ENCODE measurements around the gene AJAP1. TPM values are rescaled to one million over a fixed set of nuclear protein-coding genes. Genes with fewer than 3 reads are reported as not detected.

AJAP1 gene
- total and polyA plus RNA-seq, 9 donors: 0.37 to 1.3 (median 0.74) TPM

DNA sequence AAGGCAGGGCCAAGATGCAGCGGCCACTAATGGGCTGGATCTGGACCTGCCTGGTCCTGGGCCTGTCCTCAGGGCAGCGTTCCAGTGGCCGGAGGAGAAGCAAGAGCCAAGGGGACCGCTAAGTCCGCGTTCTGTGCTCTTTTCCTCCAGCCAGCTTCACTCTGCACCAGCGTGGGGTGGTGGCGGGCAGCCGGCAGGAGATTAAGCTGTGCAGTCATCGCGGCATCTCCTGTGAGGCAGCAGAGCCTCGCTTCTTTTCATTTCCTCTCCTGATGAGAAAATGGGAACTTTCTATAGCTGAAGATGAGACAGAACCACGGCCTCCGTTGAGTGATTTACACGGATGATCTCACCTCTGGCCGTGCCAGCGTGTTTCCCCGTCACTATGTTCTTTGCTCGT is 43.4 kb downstream of the AJAP1 start:
- H3K4me3 ChIP-seq (ENCODE audit: low read length): no peak overlapping the region
- DNase-seq: no peak
- H3K4me1 ChIP-seq (ENCODE audit: control insufficient read depth, insufficient read depth, low read length): peaks cover 4% of the 10 kb centered on the region
- no peaks in the 10 kb centered on the region for H3K9me3 ChIP-seq (replicated peaks; ENCODE audit: control insufficient read depth, low read depth, low read length)
- no peak overlapping the region for H3K27ac ChIP-seq (ENCODE audit: low read length)
- 81% methylated on average over 14 of the region's 19 CpGs for WGBS (ENCODE audit: insufficient coverage)
- H3K36me3 ChIP-seq (ENCODE audit: control insufficient read depth, insufficient read depth, low read length): no peaks in the 10 kb centered on the region
- H3K27me3 ChIP-seq (ENCODE audit: control insufficient read depth, insufficient read depth, low read length): no peaks in the 10 kb centered on the region

DNA sequence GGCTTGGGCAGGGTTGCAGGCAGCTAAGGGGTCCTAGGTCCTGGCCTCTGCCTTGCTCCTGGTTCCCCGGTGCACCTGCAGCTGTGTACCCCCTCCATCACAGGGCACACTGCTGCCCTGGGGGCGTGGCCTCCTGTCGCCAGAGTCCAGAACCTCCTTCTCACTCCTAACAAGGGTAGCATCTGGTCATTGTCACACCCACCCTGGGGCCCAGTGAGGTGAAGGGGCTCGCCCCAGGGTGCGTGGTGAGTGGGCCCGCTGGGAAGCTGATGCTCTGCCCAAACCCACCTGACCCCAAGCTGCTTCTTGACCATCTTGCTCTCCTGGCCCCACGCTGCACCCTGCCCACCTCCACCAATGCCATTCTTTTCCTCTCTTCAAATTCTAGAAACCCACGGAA is 44.5 kb downstream of the AJAP1 start:
- no peaks in the 10 kb centered on the region for H3K36me3 ChIP-seq (ENCODE audit: control insufficient read depth, insufficient read depth, low read length)
- H3K27ac ChIP-seq (ENCODE audit: low read length): no peak overlapping the region
- WGBS (ENCODE audit: insufficient coverage): 87% methylated on average over 7 of the region's 8 CpGs

DNA sequence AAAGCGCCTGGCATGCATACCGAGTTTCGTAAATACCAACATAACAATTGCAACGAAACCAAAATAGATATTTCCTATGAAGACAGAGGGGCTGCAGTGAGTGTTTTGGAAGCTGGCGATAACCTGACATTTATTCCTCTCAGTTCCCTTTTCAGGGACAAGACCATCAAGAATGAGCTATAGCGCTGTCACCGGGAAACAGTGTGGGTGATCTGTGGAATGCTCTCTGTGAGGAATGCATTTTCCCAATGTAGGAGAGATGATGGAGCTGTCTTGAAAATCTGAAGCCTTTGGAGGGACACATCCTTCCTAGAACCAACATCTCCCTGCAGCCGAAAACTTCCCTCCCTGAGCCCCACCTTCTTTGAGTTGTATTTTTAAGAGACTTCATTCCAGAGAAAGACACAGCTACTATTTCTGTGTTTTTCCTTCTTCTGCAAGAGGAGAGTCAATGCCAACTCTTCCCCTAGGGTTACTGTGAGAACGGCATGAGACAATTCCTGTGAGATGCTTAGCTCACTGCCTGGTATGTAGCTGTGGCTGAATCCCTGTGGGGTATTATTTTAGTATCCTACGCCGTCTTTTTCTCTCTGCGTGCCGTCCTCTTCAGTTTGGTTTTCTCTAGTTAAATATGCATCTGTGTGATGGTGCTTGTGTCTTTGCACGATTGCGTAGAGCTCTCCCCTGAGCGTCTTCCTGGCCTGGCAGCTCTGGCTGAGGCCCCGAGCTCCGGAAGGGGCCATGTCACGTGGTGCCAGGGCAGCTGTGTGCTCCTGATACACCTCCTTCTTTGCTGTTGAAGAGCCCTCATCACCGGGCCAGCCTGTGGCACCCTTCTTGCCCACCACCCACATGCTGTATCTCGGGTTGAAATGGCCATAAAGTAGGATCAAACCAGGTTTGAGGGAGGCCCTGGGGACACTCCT is 45.2 kb downstream of the AJAP1 start:
- no peak overlapping the region for H3K4me3 ChIP-seq (ENCODE audit: low read length)
- H3K27me3 ChIP-seq (ENCODE audit: control insufficient read depth, insufficient read depth, low read length): peaks cover 4% of the 10 kb centered on the region
- 64% methylated on average over 10 of the region's 21 CpGs for WGBS (ENCODE audit: insufficient coverage)
- peaks cover 4% of the 10 kb centered on the region for H3K4me1 ChIP-seq (ENCODE audit: control insufficient read depth, insufficient read depth, low read length)
- DNase-seq: no peak
- H3K27ac ChIP-seq (ENCODE audit: low read length): no peak overlapping the region
- no peaks in the 10 kb centered on the region for H3K36me3 ChIP-seq (ENCODE audit: control insufficient read depth, insufficient read depth, low read length)
- H3K9me3 ChIP-seq (replicated peaks; ENCODE audit: control insufficient read depth, low read depth, low read length): no peaks in the 10 kb centered on the region

More for the DNA sequence above, 44.5 kb downstream of the AJAP1 start:
- H3K27me3 ChIP-seq (ENCODE audit: control insufficient read depth, insufficient read depth, low read length): peaks cover 4% of the 10 kb centered on the region
- no peak for DNase-seq
- H3K4me3 ChIP-seq (ENCODE audit: low read length): no peak overlapping the region
- peaks cover 4% of the 10 kb centered on the region for H3K4me1 ChIP-seq (ENCODE audit: control insufficient read depth, insufficient read depth, low read length)
- H3K9me3 ChIP-seq (replicated peaks; ENCODE audit: control insufficient read depth, low read depth, low read length): no peaks in the 10 kb centered on the region

DNA sequence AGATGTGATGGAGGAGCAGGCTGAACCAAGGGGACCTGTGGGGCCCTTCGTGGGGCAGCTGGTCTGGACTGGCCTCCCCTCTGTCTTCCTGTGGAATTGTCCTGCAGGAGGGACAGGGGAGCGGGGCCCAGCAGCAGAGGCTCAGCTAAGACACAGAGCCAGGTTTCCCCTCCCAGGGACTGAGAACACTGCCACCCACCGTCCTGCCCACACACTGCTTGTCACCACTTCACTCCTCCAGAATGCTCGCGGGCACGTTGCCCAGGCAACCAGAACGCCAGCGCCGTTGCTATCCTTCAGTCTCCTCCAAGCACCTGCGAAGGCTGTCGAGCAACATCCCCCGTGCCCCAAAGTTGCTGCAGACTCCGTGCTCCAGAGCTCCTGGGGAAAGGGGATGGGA is 46.4 kb downstream of the AJAP1 start:
- H3K4me3 ChIP-seq (ENCODE audit: low read length): no peak overlapping the region
- H3K27me3 ChIP-seq (ENCODE audit: control insufficient read depth, insufficient read depth, low read length): peaks cover 4% of the 10 kb centered on the region
- no peaks in the 10 kb centered on the region for H3K9me3 ChIP-seq (replicated peaks; ENCODE audit: control insufficient read depth, low read depth, low read length)
- DNase-seq: no peak
- H3K36me3 ChIP-seq (ENCODE audit: control insufficient read depth, insufficient read depth, low read length): no peaks in the 10 kb centered on the region
- 64% methylated on average over 12 of the region's 13 CpGs for WGBS (ENCODE audit: insufficient coverage)
- H3K27ac ChIP-seq (ENCODE audit: low read length): no peak overlapping the region
- H3K4me1 ChIP-seq (ENCODE audit: control insufficient read depth, insufficient read depth, low read length): peaks cover 4% of the 10 kb centered on the region

DNA sequence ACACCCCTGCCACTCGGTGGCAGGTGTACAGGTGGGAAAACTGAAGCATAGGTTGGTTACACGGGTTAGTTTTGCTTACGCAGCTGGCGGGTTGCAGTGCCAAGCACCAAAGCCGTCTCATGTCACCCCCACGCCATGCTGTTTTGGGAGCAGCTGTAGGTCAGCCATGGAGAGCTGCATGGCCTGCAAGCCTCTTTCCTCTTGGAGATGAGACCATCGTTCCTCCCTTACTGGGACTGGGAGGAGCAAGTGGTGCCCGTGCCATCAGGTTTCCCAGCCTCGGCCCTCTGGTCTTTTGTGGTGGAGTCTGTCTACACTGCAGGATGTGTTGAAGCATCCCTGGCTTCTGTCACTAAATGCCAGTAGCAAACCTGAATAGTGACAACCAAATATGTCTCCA is 46.9 kb downstream of the AJAP1 start:
- Histone ChIP-seq H3K36me3 (ENCODE audit: control insufficient read depth, insufficient read depth, low read length) (no peaks in the 10 kb centered on the region), H3K9me3 (replicated peaks; ENCODE audit: control insufficient read depth, low read depth, low read length) (no peaks in the 10 kb centered on the region), H3K4me3 (ENCODE audit: low read length) (no peak overlapping the region), H3K27ac (ENCODE audit: low read length) (no peak overlapping the region), H3K27me3 (ENCODE audit: control insufficient read depth, insufficient read depth, low read length) (peaks cover 5% of the 10 kb centered on the region), H3K4me1 (ENCODE audit: control insufficient read depth, insufficient read depth, low read length) (peaks cover 4% of the 10 kb centered on the region)
- 86% methylated on average over 7 of the region's 9 CpGs for WGBS (ENCODE audit: insufficient coverage)
- DNase-seq: no peak

DNA sequence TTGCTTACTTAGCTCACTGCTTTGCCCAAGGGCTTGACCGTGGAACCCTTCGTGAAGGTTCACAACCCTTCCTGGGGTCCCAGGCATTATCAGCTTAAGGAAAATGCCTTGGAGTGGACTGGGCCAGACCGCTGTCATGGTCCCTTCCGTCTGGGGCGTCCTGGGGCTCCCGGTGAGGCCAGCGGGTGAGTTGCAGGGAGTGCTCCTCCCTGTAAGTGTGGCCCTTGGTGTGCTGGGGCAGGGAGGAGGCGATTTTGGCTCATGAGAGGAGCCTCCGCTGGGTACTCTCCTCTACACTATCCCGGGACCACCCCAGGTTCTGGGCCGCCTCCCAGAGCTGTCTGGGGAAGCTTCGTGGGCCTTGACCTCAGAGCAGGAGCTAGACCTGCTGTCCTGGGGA is 48.1 kb downstream of the AJAP1 start:
- Histone ChIP-seq H3K9me3 (replicated peaks; ENCODE audit: control insufficient read depth, low read depth, low read length) (no peaks in the 10 kb centered on the region), H3K27ac (ENCODE audit: low read length) (no peak overlapping the region), H3K36me3 (ENCODE audit: control insufficient read depth, insufficient read depth, low read length) (no peaks in the 10 kb centered on the region), H3K4me3 (ENCODE audit: low read length) (no peak overlapping the region), H3K27me3 (ENCODE audit: control insufficient read depth, insufficient read depth, low read length) (peaks cover 9% of the 10 kb centered on the region), H3K4me1 (ENCODE audit: control insufficient read depth, insufficient read depth, low read length) (peaks cover 2% of the 10 kb centered on the region)
- DNase-seq: no peak
- 81% methylated on average over 9 of the region's 12 CpGs for WGBS (ENCODE audit: insufficient coverage)

DNA sequence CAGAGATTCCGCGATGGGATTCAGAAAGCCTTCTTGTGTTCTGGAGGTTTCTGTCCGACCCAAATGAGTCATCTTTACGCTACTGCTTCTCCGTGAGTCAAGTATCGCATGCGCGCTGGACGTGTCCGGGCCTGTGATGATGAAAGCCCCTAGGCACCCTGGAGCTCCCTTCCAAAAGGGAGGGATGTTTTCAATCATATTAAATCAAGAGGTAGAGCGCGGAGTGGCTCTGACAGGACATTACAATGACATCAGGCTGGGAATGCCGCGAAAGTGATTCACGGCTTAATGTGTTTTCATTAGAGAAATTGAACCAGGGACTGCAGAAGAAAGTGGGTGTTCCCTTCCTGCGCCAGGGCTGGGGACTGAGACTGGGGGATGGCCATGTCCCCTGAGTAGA is 48.5 kb downstream of the AJAP1 start:
- H3K9me3 ChIP-seq (replicated peaks; ENCODE audit: control insufficient read depth, low read depth, low read length): no peaks in the 10 kb centered on the region
- H3K4me3 ChIP-seq (ENCODE audit: low read length): no peak overlapping the region
- H3K36me3 ChIP-seq (ENCODE audit: control insufficient read depth, insufficient read depth, low read length): no peaks in the 10 kb centered on the region
- 30% methylated on average over 11 of the region's 16 CpGs for WGBS (ENCODE audit: insufficient coverage)
- H3K27ac ChIP-seq (ENCODE audit: low read length): no peak overlapping the region
- H3K27me3 ChIP-seq (ENCODE audit: control insufficient read depth, insufficient read depth, low read length): peaks cover 11% of the 10 kb centered on the region
- peaks cover 2% of the 10 kb centered on the region for H3K4me1 ChIP-seq (ENCODE audit: control insufficient read depth, insufficient read depth, low read length)
- DNase-seq: peak; percentile 31

DNA sequence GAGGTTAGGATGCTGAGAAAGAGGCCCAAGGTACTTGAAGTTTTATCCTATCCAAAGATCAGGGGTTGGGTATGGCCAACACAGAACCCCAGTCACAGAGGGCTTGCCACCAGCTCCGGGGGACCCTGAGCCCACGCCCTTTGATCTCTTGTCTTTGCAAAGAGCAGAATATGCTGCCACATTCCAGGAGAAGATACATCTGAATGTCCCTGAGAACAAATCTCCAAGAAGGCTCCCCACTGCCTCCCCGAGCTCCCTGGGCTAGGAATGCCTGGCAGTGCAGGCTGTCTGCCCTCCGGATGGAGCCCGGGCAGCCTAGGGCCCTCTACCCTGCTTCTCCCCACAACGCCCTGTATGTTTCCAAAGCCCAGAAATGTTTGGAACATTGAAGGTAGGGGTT is 49.2 kb downstream of the AJAP1 start:
- WGBS (ENCODE audit: insufficient coverage): 62% methylated on average over 2 of the region's 6 CpGs
- Histone ChIP-seq H3K4me1 (ENCODE audit: control insufficient read depth, insufficient read depth, low read length) (peaks cover 2% of the 10 kb centered on the region), H3K27ac (ENCODE audit: low read length) (no peak overlapping the region), H3K4me3 (ENCODE audit: low read length) (no peak overlapping the region), H3K9me3 (replicated peaks; ENCODE audit: control insufficient read depth, low read depth, low read length) (no peaks in the 10 kb centered on the region), H3K36me3 (ENCODE audit: control insufficient read depth, insufficient read depth, low read length) (no peaks in the 10 kb centered on the region), H3K27me3 (ENCODE audit: control insufficient read depth, insufficient read depth, low read length) (peaks cover 11% of the 10 kb centered on the region)
- no peak for DNase-seq

DNA sequence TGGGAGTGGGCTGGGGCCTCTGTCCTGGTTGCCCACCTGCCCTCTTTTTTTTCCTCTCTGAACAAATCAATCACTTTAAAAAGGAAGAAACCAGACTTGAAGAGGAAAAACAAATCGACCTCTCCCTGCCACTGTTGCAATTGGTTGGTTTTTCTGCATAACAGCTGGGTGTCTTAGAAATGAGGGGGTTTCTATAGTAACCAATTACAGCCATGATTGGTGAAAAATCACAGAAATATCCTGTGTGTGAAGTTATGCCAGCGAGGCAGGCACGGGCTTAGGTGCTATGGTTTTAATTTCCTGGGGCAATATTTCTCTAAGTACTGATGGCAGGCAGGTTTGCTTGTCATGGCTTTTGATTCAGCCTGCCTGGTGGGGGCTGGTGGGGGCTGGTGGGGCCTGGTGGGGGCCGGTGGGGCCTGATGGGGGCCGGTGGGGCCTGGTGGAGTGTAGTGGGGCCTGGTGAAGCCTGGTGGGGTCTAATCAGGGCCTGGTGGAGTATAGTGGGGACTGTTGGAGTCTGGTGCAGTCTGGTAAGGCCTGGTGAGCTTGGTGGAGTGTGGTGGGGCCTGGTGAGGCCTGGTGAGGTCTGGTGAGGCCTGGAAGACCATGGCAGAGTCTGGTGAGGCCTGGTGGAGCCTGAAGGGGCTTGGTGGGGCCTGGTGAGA is 54.6 kb downstream of the AJAP1 start:
- Histone ChIP-seq H3K4me3 (ENCODE audit: low read length) (no peak overlapping the region), H3K36me3 (ENCODE audit: control insufficient read depth, insufficient read depth, low read length) (no peaks in the 10 kb centered on the region), H3K9me3 (replicated peaks; ENCODE audit: control insufficient read depth, low read depth, low read length) (no peaks in the 10 kb centered on the region), H3K4me1 (ENCODE audit: control insufficient read depth, insufficient read depth, low read length) (no peaks in the 10 kb centered on the region), H3K27ac (ENCODE audit: low read length) (no peak overlapping the region), H3K27me3 (ENCODE audit: control insufficient read depth, insufficient read depth, low read length) (peaks cover 25% of the 10 kb centered on the region)
- WGBS (ENCODE audit: insufficient coverage): 48% methylated on average over 3 of the region's 5 CpGs
- DNase-seq: no peak

DNA sequence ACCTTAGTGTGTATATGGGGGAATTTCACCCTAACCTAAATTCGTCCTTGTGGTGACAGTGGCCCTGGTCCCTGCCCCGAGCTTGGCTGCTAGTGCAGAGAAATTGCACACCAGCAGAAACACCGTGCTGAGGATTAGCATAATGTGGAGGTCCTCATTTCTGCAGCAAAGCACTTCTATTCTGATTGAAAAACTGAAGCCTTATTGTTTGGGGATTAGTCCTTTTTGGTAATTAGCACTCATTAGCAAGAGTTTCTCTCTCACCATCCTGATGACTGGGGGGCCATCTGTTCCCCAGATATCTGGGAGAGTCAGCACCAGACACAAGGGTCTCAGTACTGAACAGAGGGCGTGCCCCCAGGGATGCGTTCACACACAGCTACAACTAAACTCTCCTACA is 55.2 kb downstream of the AJAP1 start:
- DNase-seq: no peak
- no peaks in the 10 kb centered on the region for H3K4me1 ChIP-seq (ENCODE audit: control insufficient read depth, insufficient read depth, low read length)
- no peaks in the 10 kb centered on the region for H3K36me3 ChIP-seq (ENCODE audit: control insufficient read depth, insufficient read depth, low read length)
- WGBS (ENCODE audit: insufficient coverage): 74% methylated on average over 3 of the region's 5 CpGs
- peaks cover 27% of the 10 kb centered on the region for H3K27me3 ChIP-seq (ENCODE audit: control insufficient read depth, insufficient read depth, low read length)
- H3K9me3 ChIP-seq (replicated peaks; ENCODE audit: control insufficient read depth, low read depth, low read length): no peaks in the 10 kb centered on the region
- H3K27ac ChIP-seq (ENCODE audit: low read length): no peak overlapping the region
- H3K4me3 ChIP-seq (ENCODE audit: low read length): no peak overlapping the region
